C4-2B (cell line): Measurements from ENCODE around the gene ARX.

ENCODE experiments used
- H3K27ac ChIP-seq: fragments of 450-650 bp; 2 replicates; pipeline ENCODE4 v1.5.1; 2017
- ZFX ChIP-seq: fragments of 450-650 bp; IDR thresholded peaks from 2 replicates; pipeline ENCODE4 v1.6.1; 2017
- TF ChIP-seq, protein P1 (sequence below): fragments of 450-650 bp; conservative IDR thresholded peaks from 2 replicates; pipeline ENCODE4 v1.5.1; 2017; ENCODE audit warnings: mild to moderate bottlenecking

Gene ARX

GRCh38 chrX:25016938-25017598 is 1.3 kb upstream of the ARX start:
- no peak overlapping the region for H3K27ac ChIP-seq
- TF ChIP-seq, protein P1, sequence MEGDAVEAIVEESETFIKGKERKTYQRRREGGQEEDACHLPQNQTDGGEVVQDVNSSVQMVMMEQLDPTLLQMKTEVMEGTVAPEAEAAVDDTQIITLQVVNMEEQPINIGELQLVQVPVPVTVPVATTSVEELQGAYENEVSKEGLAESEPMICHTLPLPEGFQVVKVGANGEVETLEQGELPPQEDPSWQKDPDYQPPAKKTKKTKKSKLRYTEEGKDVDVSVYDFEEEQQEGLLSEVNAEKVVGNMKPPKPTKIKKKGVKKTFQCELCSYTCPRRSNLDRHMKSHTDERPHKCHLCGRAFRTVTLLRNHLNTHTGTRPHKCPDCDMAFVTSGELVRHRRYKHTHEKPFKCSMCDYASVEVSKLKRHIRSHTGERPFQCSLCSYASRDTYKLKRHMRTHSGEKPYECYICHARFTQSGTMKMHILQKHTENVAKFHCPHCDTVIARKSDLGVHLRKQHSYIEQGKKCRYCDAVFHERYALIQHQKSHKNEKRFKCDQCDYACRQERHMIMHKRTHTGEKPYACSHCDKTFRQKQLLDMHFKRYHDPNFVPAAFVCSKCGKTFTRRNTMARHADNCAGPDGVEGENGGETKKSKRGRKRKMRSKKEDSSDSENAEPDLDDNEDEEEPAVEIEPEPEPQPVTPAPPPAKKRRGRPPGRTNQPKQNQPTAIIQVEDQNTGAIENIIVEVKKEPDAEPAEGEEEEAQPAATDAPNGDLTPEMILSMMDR: no peak
- TF ChIP-seq ZFX: no peak

GRCh38 chrX:25016361-25016671 is 551 bp upstream of the ARX start:
- no peak overlapping the region for H3K27ac ChIP-seq
- TF ChIP-seq, protein P1: no peak
- TF ChIP-seq ZFX: no peak

- TF ChIP-seq, protein P1: no peak
- TF ChIP-seq ZFX: no peak
- H3K27ac ChIP-seq: no peak overlapping the region
Measured at GRCh38 chrX:25014366-25014838, 1.4 kb downstream of the ARX start.

GRCh38 chrX:25013632-25014365 is 2.0 kb downstream of the ARX start:
- TF ChIP-seq, protein P1: no peak
- no peak for TF ChIP-seq ZFX
- H3K27ac ChIP-seq: no peak overlapping the region

DNA sequence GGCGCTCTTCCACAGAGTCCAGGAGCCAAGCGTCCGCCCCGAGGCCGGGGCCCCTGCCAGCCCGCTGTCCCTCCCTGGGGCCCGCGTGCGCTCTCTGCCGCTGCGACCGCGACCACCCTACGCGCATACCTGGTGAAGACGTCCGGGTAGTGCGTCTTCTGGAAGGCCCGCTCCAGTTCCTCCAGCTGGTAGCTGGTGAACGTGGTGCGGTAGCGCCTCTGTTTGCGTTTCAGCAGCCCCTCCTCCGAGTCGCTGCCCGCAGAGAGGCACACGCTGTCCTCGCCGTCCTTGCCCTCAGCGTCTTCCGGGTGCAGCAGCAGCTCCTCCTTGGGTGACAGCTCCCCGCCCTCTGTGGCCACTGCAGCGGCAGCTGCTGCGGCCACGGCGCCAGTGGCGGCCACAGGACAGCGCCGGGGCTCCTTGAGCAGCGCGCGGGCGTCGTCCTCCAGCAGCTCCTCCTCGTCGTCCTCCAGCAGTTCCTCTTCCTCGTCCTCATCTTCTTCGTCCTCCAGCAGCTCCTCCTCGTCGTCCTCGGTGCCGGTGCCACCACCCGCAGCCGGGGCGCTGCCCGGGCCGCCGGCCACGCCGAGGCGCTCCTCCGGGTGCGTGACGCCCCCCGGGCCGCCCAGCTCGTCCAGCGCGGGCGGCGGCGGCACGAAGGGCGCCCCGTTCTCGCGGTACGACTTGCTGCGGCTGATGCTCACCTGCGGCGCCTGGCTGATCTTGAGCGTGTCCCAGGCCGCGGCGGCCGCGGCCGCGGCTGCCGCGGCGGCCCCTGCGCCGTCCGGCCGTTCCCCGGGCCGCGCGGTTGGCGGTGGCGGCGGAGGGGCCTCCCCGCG is 2.8 kb downstream of the ARX start:
- TF ChIP-seq, protein P1: no peak
- TF ChIP-seq ZFX: no peak
- H3K27ac ChIP-seq: peak overlapping the region; percentile 23

- TF ChIP-seq, protein P1: no peak
- TF ChIP-seq ZFX: no peak
- peak overlapping the region; percentile 23; the same call in 1 of the 2 replicates for H3K27ac ChIP-seq
Measured at GRCh38 chrX:25012433-25012735, 3.4 kb downstream of the ARX start.
